HUES64 (cell line): ENCODE results near the gene ATF4.

Experiments used
- H3K27ac ChIP-seq: 2 replicates; pipeline ENCODE4 v1.7.0; 2013; ENCODE audit warnings: low read depth, low read length, inconsistent platforms
- H3K27me3 ChIP-seq: 2 replicates; pipeline ENCODE4 v1.6.1; 2013; ENCODE audit warnings: mild to moderate bottlenecking, low read length; ENCODE audit not compliant: insufficient read depth
- H3K36me3 ChIP-seq: 2 replicates; pipeline ENCODE4 v1.6.1; 2013; ENCODE audit warnings: mild to moderate bottlenecking, low read length; ENCODE audit not compliant: insufficient read depth
- H3K4me1 ChIP-seq: 2 replicates; pipeline ENCODE4 v1.6.1; 2013; ENCODE audit warnings: mild to moderate bottlenecking, low read length, moderate library complexity; ENCODE audit not compliant: insufficient read depth
- H3K4me3 ChIP-seq: 2 replicates; pipeline ENCODE4 v1.5.1; 2013; ENCODE audit warnings: mild to moderate bottlenecking, low read length, moderate library complexity
- H3K9ac ChIP-seq: 2 replicates; pipeline ENCODE4 v1.6.1; 2013; ENCODE audit warnings: mild to moderate bottlenecking, low read depth, low read length
- H3K9me3 ChIP-seq: 2 replicates; pipeline ENCODE4 v1.6.1; 2013; ENCODE audit warnings: low read depth, low read length; ENCODE audit not compliant: insufficient read depth
- WGBS: fragments of 150-250, 120-280 bp; methylation state at CpG from one replicate; pipeline ENCODE4 v1.1.7; 2013; ENCODE audit warnings: missing lambda C conversion rate; 5-methylcytosine and 5-hydroxymethylcytosine counted together

Gene ATF4

DNA sequence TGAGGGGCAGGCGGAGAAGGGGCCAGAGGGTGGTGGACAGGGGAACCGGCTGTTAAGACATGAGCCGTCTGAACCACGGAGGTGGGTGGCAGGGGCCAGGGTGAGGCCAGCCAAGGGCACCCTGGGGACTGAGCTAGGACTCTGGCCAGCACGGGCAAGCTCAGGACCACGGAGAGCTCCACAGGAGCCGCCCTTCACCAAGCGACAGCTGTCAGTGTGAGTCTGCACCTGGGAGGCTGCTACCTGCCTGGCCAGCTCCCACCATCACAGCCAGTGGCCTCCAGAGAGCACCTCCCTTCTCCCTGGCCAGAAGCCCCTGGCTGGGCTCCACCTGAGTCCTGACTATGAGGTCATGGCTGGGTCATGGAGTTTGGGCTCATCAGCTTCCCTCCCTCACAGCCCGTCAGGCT lies 41.9 kb upstream of the ATF4 start:
- Histone ChIP-seq H3K9me3 (no peaks in the 10 kb centered on the region), H3K4me3 (no peak overlapping the region), H3K9ac (no peak overlapping the region), H3K27ac (no peak overlapping the region), H3K4me1 (peaks cover 12% of the 10 kb centered on the region), H3K36me3 (no peaks in the 10 kb centered on the region), H3K27me3 (no peaks in the 10 kb centered on the region)
- 47% methylated on average over 9 of the region's 9 CpGs for WGBS

DNA sequence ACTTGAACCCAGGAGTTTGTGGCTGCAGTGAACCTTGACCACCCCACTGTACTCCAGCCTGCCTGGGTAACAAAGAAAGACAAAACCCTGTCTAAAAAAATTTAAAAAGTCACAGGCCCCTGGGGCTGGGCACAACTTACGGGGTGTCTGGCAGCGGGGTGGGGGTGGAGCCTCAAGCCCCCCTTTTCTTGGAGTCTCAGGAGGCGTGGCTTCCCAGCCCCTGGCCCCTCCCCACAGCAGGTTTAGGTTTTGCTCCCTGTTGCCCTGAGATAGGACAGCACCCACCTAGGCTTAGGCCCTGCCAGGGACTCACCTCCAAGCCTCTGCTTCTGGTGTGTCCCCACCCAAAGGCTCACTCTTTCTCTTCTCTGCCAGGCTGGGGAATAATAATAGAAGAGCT lies 41.1 kb upstream of the ATF4 start:
- H3K4me1 ChIP-seq, result peaks cover 10% of the 10 kb centered on the region
- WGBS, result 76% methylated on average over 3 of the region's 3 CpGs
- no peak overlapping the region for H3K4me3 ChIP-seq
- no peak overlapping the region for H3K27ac ChIP-seq
- H3K27me3 ChIP-seq, result no peaks in the 10 kb centered on the region
- no peaks in the 10 kb centered on the region for H3K9me3 ChIP-seq
- no peaks in the 10 kb centered on the region for H3K36me3 ChIP-seq
- no peak overlapping the region for H3K9ac ChIP-seq

DNA sequence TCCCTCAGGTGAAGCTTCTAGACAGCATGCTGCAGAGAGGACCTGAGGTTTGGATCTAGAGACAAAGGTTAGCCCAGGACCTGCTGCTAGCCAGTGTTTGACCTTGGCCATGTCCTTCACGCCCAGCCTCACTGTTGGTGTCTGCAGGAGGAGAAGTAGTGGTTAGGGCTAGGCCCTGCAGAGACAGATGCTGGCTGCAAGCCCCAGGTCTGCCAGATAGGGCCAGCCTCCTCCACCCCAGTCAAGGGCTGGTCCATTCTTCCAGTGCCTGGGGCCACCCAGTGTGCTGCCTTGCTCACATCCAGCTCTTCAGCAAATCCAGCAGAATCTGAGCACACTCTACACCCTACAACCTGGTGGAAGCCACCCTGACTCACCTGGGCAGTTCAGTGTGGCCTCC lies 39.8 kb upstream of the ATF4 start:
- Histone ChIP-seq H3K9ac (no peak overlapping the region), H3K36me3 (no peaks in the 10 kb centered on the region), H3K27ac (no peak overlapping the region), H3K4me3 (no peak overlapping the region), H3K9me3 (no peaks in the 10 kb centered on the region), H3K27me3 (no peaks in the 10 kb centered on the region), H3K4me1 (no peaks in the 10 kb centered on the region)
- WGBS, result 96% methylated on average over 1 of the region's 1 CpG

DNA sequence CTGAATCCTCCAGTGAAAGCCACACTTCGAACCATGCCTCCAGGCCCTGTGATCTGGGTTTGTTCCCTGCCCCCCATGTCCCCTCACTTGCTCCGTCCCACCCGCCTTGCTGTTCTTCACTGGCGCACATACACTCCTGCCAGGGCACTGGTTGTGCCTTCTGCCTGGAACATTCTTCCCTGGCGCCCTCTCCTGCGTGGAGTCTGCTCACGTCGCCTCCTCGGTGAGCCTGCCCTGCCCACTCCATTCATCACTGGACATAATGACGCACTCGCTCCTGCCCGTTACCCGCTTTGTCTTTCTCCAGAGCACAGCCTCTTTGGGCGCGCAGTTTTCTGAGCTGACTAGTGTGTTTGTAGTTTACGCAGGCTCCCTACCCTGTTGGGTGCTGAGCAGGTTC lies 39.3 kb upstream of the ATF4 start:
- no peak overlapping the region for H3K27ac ChIP-seq
- H3K9me3 ChIP-seq, result no peaks in the 10 kb centered on the region
- no peaks in the 10 kb centered on the region for H3K36me3 ChIP-seq
- 92% methylated on average over 16 of the region's 16 CpGs for WGBS
- H3K4me3 ChIP-seq, result no peak overlapping the region
- H3K4me1 ChIP-seq, result no peaks in the 10 kb centered on the region
- no peaks in the 10 kb centered on the region for H3K27me3 ChIP-seq
- no peak overlapping the region for H3K9ac ChIP-seq

DNA sequence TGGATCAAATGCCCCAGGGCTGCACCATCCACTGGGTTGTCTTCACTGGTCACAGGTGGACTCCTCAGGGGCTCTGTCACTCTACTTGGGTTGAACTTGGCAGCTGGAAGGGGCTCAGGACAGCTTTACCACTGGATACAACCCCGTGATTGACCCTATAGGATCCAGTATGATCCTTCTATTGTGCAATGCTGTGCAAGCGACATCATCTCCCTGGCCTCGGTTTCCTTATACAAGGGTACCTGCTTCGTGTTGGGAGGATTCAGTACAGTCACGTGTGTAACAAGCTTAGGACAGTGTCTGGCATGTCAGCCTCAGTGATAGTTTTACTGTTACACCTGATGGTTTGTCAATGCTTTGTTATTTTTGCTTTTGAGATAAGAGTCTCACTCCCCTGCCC lies 38.8 kb upstream of the ATF4 start:
- H3K4me3 ChIP-seq, result no peak overlapping the region
- no peak overlapping the region for H3K9ac ChIP-seq
- H3K36me3 ChIP-seq, result no peaks in the 10 kb centered on the region
- H3K9me3 ChIP-seq, result no peaks in the 10 kb centered on the region
- H3K27ac ChIP-seq, result no peak overlapping the region
- H3K4me1 ChIP-seq, result no peaks in the 10 kb centered on the region
- 86% methylated on average over 5 of the region's 5 CpGs for WGBS
- H3K27me3 ChIP-seq, result no peaks in the 10 kb centered on the region

DNA sequence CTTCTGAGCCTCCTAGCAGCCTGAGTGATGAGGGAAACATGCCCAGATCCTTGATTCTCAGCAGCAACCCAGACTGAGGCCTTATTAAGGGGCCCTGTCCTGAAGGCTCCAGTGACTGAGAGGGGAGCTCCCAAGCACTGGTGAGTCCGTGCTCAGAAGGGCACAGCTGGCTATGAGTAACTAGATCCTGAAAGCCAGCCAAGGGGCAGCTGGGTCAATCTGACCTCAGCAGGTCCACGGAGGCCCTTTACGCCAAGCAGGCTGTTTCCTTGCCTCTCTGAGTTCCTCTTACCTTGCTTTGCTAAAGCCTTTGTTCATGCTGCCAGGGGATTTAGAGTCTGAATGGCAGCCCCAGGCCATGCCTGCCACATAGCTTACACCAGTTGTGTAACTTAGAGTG lies 37.6 kb upstream of the ATF4 start:
- no peak overlapping the region for H3K9ac ChIP-seq

DNA sequence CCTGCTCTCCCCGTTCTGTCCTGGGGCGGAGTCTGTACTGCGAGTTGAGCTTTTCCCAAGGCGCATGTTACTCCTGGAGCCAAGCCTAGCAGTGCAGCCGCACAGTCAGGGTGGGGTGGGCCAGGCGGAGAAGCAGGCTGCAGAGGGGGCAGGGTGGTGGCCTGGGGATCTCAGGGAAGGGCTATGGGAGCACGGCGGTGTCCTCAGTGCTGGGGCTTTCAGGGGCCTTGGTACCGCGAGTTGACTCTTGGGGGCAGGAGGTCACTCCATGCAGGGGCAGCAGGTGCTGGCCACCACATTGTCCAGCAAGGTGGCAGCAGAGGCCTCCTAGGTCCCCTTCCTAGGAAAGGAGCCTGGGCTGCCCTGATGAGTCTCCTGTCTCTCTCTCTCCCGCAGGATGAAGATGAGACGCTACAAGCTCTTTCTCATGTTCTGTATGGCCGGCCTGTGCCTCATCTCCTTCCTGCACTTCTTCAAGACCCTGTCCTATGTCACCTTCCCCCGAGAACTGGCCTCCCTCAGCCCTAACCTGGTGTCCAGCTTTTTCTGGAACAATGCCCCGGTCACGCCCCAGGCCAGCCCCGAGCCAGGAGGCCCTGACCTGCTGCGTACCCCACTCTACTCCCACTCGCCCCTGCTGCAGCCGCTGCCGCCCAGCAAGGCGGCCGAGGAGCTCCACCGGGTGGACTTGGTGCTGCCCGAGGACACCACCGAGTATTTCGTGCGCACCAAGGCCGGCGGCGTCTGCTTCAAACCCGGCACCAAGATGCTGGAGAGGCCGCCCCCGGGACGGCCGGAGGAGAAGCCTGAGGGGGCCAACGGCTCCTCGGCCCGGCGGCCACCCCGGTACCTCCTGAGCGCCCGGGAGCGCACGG lies 33.2 kb upstream of the ATF4 start:
- Histone ChIP-seq H3K4me3 (no peak overlapping the region), H3K36me3 (no peaks in the 10 kb centered on the region), H3K4me1 (no peaks in the 10 kb centered on the region), H3K9me3 (no peaks in the 10 kb centered on the region), H3K27me3 (no peaks in the 10 kb centered on the region; the same call in 1 of the 2 replicates), H3K9ac (no peak overlapping the region), H3K27ac (no peak overlapping the region)
- WGBS, result 93% methylated on average over 45 of the region's 45 CpGs

More for the DNA sequence above, 37.6 kb upstream of the ATF4 start:
- Histone ChIP-seq H3K36me3 (no peaks in the 10 kb centered on the region), H3K4me1 (no peaks in the 10 kb centered on the region), H3K9me3 (no peaks in the 10 kb centered on the region), H3K27me3 (no peaks in the 10 kb centered on the region), H3K27ac (no peak overlapping the region), H3K4me3 (no peak overlapping the region)
- WGBS, result 87% methylated on average over 3 of the region's 3 CpGs

DNA sequence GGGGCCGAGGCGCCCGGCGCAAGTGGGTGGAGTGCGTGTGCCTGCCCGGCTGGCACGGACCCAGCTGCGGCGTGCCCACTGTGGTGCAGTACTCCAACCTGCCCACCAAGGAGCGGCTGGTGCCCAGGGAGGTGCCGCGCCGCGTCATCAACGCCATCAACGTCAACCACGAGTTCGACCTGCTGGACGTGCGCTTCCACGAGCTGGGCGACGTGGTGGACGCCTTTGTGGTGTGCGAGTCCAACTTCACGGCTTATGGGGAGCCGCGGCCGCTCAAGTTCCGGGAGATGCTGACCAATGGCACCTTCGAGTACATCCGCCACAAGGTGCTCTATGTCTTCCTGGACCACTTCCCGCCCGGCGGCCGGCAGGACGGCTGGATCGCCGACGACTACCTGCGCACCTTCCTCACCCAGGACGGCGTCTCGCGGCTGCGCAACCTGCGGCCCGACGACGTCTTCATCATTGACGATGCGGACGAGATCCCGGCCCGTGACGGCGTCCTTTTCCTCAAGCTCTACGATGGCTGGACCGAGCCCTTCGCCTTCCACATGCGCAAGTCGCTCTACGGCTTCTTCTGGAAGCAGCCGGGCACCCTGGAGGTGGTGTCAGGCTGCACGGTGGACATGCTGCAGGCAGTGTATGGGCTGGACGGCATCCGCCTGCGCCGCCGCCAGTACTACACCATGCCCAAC lies 32.4 kb upstream of the ATF4 start:
- Histone ChIP-seq H3K9me3 (no peaks in the 10 kb centered on the region), H3K4me3 (no peak overlapping the region), H3K9ac (no peak overlapping the region), H3K27ac (no peak overlapping the region), H3K27me3 (no peaks in the 10 kb centered on the region; the same call in 1 of the 2 replicates), H3K4me1 (no peaks in the 10 kb centered on the region), H3K36me3 (no peaks in the 10 kb centered on the region)
- 95% methylated on average over 70 of the region's 70 CpGs for WGBS

DNA sequence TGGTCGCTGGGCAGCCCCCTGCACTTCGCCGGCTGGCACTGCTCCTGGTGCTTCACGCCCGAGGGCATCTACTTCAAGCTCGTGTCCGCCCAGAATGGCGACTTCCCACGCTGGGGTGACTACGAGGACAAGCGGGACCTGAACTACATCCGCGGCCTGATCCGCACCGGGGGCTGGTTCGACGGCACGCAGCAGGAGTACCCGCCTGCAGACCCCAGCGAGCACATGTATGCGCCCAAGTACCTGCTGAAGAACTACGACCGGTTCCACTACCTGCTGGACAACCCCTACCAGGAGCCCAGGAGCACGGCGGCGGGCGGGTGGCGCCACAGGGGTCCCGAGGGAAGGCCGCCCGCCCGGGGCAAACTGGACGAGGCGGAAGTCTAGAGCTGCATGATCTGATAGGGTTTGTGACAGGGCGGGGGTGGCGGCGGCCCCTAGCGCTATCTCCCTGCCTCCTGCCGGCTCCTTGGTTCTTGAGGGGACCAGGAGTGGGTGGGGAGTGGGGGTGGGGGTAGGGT lies 31.7 kb upstream of the ATF4 start:
- no peaks in the 10 kb centered on the region for H3K4me1 ChIP-seq
- H3K9ac ChIP-seq, result no peak overlapping the region
- WGBS, result 94% methylated on average over 39 of the region's 39 CpGs
- no peaks in the 10 kb centered on the region for H3K36me3 ChIP-seq
- H3K27ac ChIP-seq, result no peak overlapping the region
- H3K4me3 ChIP-seq, result no peak overlapping the region
- H3K27me3 ChIP-seq, result no peaks in the 10 kb centered on the region; the same call in 1 of the 2 replicates
- no peaks in the 10 kb centered on the region for H3K9me3 ChIP-seq

DNA sequence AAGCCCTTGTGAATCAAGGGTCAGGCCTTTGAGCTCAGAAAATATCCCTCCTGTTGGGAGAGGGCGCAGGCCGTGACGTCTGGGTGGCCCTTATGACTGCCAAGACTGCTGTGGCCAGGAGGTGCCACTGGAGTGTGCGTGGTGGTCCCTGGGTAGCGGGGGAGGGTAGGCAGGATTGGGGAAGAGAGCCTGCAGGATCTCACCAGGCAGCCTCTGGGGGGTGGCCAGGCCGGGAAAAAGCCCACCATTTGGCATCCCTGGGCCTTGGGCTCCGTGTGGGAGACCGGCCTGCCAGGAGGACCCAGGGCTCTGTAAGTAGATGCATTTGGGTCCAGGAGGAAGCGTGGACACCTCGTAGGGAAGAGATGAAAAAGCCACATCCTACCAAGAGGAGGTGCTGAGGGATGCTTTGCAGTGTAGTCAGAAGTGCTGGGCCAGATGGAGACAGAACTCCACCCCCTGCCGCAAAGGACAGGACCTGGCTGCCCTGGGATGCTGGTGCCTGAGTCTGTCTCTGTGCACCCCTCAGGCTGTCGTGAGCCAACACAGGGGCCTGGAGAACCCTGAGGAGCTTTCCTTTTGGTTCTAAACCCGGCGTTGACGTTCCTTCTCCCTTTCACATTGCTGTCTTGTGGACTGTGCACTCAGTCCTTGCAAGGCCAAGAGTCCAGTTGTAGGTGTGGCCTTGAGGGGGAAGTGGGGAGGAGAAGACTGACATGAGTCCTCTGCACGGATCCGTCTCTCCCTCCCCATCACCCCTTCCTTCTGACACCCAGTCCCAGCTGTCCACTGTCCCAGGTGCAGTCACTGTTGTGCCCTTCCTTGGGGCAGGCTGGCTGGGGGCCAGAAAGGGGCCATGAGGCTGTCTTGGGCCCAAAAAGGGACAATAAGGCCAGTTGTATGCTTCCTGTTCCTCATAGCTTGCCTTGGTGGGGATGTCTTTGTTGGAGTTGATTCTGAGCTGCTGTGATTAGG lies 31.0 kb upstream of the ATF4 start:
- Histone ChIP-seq H3K4me3 (no peak overlapping the region), H3K27me3 (peaks cover 4% of the 10 kb centered on the region), H3K36me3 (no peaks in the 10 kb centered on the region), H3K27ac (no peak overlapping the region), H3K4me1 (no peaks in the 10 kb centered on the region), H3K9ac (no peak overlapping the region), H3K9me3 (no peaks in the 10 kb centered on the region)
- 88% methylated on average over 17 of the region's 17 CpGs for WGBS
